GM21360 (cell line): Measurements from ENCODE around the gene ZNF627.
A peak's percentile ranks its signal among the peaks of the same experiment; 100 is the strongest.
"Not testable (repeated sequence)": the region's sequence is repeated elsewhere in the genome, so short reads cannot be mapped to it uniquely, and the experiment has no call there.

Source experiments
- ATAC-seq: cut with Tn5 transposase; IDR thresholded peaks from one replicate; pipeline ENCODE4 v1.9.1; 2021; ENCODE audit warnings: mild to moderate bottlenecking, moderate library complexity; ENCODE audit not compliant: unreplicated experiment

ZNF627 gene

GRCh38 chr19:11597202-11598102 is at the start of gene ZNF627:
Gene ZNF627, plus strand, starts transcription at chr19:11597483. Its CDS starts 145 bp downstream, at chr19:11597628.
- peak; percentile 95 for ATAC-seq

GRCh38 chr19:11547929-11548700 is 49.2 kb upstream of the ZNF627 start:
- no peak for ATAC-seq

- ATAC-seq: no peak
Observed at GRCh38 chr19:11549386-11549953, 47.8 kb upstream of the ZNF627 start.

- no peak for ATAC-seq
Observed at GRCh38 chr19:11550265-11550664, 47.0 kb upstream of the ZNF627 start.

- ATAC-seq: no peak
Observed at GRCh38 chr19:11551603-11552235, 45.6 kb upstream of the ZNF627 start.

- ATAC-seq: no peak
Observed at GRCh38 chr19:11552666-11553372, 44.5 kb upstream of the ZNF627 start.

- ATAC-seq: no peak
Observed at GRCh38 chr19:11554160-11554559, 43.1 kb upstream of the ZNF627 start.

- ATAC-seq: no peak
Observed at GRCh38 chr19:11555246-11555645, 42.0 kb upstream of the ZNF627 start.

GRCh38 chr19:11556634-11557420 is 40.5 kb upstream of the ZNF627 start:
- ATAC-seq: no peak

- peak; percentile 72 for ATAC-seq
Observed at GRCh38 chr19:11558881-11559828, 38.1 kb upstream of the ZNF627 start, which contains the start of gene ELOF1. Gene ELOF1, minus strand, starts transcription at chr19:11559230. Its CDS starts 4,883 bp downstream, at chr19:11554347.

- ATAC-seq: peak; percentile 42
Observed at GRCh38 chr19:11560404-11561051, 36.8 kb upstream of the ZNF627 start.

- no peak for ATAC-seq
Observed at GRCh38 chr19:11563532-11563931, 33.8 kb upstream of the ZNF627 start.

GRCh38 chr19:11564082-11564807 is 33.0 kb upstream of the ZNF627 start:
- not testable (repeated sequence) for ATAC-seq

- not testable (repeated sequence) for ATAC-seq
Observed at GRCh38 chr19:11565649-11565980, 31.7 kb upstream of the ZNF627 start.

- no peak for ATAC-seq
Observed at GRCh38 chr19:11566164-11566563, 31.1 kb upstream of the ZNF627 start.

GRCh38 chr19:11570039-11570462 is 27.2 kb upstream of the ZNF627 start:
- no peak for ATAC-seq

GRCh38 chr19:11573354-11573753 is 23.9 kb upstream of the ZNF627 start:
- ATAC-seq: not testable (repeated sequence)
